ENCODE data around the gene ADCY5.

The ADCY5 gene

DNA sequence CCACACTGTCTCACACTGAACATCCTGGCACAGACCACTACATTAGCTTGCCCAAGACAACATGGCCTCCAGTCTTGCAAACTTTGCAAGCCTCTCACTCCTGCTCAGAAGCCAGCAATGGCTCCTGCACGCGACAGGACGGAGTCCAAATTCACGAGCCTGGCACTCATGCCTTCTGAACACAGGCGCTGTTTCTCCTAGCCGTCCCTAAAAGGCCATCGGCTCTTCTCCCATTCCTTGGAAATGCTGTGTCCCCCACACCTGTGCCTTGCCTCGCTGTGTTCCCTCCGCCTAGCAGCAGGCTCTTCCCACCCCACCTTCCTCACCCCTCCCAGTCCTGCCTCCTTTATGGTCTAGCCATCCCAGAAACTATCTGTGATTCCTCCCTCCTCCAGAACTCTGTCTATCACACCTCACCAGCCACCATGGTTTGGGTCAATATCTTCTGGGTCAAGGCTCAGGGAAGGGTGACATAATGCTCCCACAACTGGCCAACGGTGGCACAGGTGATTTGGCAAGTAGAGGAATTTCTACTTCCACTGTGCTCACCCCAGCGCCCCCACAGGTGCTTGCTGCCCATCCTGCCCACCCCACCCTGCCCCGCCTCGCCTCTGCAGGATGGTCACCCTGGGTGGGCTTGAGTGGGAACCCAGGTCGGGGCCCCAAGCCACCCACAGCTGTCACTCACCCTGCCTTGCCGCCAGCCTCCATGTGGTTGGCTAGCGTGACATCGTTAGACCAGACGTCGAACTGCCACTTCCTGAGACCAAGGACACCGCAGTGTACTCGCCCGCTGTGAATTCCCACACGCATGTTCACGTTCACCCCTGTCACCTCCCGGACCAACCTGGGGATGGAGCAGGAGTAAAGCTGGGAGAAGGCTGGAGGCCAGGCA, 120.7 kb downstream of the ADCY5 start:
- no peak overlapping the region for H3K4me3 ChIP-seq (ENCODE audit: low read depth, low read length)
- TF ChIP-seq, protein P1, sequence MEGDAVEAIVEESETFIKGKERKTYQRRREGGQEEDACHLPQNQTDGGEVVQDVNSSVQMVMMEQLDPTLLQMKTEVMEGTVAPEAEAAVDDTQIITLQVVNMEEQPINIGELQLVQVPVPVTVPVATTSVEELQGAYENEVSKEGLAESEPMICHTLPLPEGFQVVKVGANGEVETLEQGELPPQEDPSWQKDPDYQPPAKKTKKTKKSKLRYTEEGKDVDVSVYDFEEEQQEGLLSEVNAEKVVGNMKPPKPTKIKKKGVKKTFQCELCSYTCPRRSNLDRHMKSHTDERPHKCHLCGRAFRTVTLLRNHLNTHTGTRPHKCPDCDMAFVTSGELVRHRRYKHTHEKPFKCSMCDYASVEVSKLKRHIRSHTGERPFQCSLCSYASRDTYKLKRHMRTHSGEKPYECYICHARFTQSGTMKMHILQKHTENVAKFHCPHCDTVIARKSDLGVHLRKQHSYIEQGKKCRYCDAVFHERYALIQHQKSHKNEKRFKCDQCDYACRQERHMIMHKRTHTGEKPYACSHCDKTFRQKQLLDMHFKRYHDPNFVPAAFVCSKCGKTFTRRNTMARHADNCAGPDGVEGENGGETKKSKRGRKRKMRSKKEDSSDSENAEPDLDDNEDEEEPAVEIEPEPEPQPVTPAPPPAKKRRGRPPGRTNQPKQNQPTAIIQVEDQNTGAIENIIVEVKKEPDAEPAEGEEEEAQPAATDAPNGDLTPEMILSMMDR (conservative IDR thresholded peaks at IDR 0.05; ENCODE audit: low read depth, low read length), result no peak
- DNase-seq (ENCODE audit: low read depth), result no peak

GRCh38 chr3:123327480-123327879, 121.4 kb downstream of the ADCY5 start:
- H3K4me3 ChIP-seq (ENCODE audit: low read depth, low read length), result no peak overlapping the region
- TF ChIP-seq, protein P1 (conservative IDR thresholded peaks at IDR 0.05; ENCODE audit: low read depth, low read length), result no peak
- no peak for DNase-seq (ENCODE audit: low read depth)

DNA sequence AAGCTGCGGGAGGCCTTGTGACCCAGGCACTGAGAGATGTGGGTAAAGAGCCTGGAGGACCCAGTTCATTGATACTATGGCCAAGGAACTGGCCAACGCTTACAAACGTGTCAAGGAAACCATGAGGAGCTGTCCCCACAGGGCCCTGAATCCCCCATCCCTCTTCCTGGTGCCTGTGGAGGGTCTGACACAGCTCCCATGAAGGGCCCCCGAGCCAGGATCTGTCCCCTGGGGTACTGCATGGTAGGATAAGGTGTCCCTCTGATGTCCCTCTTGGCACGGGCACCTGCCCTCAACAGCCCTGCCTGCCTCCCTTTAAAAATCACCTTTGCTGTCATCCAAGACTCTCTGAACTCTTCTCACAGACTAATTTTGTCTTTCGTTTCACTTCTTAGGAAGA, 122.4 kb downstream of the ADCY5 start:
- TF ChIP-seq, protein P1 (conservative IDR thresholded peaks at IDR 0.05; ENCODE audit: low read depth, low read length), result no peak
- DNase-seq (ENCODE audit: low read depth), result no peak
- no peak overlapping the region for H3K4me3 ChIP-seq (ENCODE audit: low read depth, low read length)

DNA sequence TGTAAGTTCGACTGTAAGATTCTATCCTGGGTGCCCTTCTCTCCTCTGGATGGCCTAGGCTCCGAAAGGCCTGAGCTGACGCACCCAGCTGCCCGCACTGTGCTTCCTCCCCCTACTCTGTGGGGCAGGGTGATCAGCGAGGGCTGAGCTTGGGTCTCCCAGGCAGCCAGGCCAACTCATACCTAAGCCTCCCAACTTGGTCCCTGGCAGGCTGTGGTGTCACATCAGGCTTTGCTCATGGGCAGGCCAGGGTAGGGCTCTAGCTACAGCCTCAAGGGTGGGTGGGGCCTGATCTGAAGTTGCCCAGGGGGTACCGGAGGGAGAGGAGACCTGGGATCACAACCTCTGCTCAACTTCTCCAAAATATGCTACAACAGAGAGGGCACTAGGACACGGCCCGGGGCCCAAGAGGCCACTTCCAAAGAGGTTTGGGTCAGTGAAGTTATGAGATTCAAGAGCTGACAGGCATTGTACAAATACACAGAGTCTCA, 123.1 kb downstream of the ADCY5 start:
- H3K4me3 ChIP-seq (ENCODE audit: low read depth, low read length), result no peak overlapping the region
- no peak for DNase-seq (ENCODE audit: low read depth)
- TF ChIP-seq, protein P1 (conservative IDR thresholded peaks at IDR 0.05; ENCODE audit: low read depth, low read length), result no peak

DNA sequence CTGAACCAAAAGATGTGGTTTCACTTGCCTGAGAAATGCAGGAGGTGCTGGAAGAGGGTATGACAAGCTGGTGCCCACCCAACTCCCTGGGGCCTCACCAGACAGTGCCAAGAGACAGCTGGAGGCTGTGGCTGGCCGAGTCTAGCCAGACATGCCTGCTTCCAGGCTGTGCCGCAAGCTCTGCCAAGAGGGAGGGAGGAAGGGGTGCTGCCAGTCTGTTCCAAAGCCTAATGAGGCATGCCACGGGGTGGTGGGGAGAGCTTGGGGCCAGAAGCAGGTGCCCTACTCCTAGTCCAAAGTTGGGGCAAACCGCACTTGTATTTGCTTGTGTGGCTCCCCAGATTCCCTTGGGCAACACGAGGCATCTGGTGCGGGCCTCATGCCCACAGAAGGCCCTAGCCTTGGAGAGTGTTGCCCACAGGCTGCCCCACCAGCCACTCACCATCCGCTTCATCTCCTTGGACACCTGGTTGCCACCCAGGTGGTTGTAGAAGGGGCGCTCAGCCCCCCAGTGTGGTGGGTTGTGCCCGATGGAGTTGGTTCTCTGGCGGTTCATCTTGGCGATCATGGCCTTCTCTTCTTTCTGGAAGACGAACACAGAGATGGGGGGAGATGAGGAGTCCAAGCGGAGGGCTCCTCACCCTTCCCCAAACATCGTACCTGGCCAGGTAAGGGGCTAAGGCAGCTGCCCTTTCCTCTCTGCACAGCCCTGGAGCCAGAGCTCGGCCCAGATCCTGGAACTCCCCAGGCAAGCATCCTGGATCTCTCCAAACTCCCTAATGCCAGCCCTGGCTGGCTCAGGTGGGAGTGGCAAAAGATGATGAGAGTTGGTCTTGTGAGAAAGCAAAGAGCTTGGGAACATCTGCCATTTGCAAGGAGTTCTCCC, 123.8 kb downstream of the ADCY5 start:
- H3K4me3 ChIP-seq (ENCODE audit: low read depth, low read length), result no peak overlapping the region
- TF ChIP-seq, protein P1 (conservative IDR thresholded peaks at IDR 0.05; ENCODE audit: low read depth, low read length), result no peak
- no peak for DNase-seq (ENCODE audit: low read depth)

GRCh38 chr3:123323781-123324180, 125.1 kb downstream of the ADCY5 start:
- no peak for DNase-seq (ENCODE audit: low read depth)
- TF ChIP-seq, protein P1 (conservative IDR thresholded peaks at IDR 0.05; ENCODE audit: low read depth, low read length), result no peak

More at GRCh38 chr3:123323781-123324180, 125.1 kb downstream of the ADCY5 start:
- H3K4me3 ChIP-seq (ENCODE audit: low read depth, low read length), result no peak overlapping the region
